Lung (tissue), 12 donors: ENCODE measurements around the gene NTHL1. TPM values are rescaled to one million over a fixed set of nuclear protein-coding genes. Genes with fewer than 3 reads are reported as not detected.

Source experiments
- ATAC-seq: fragments of 200-7000 bp; cut with Tn5 transposase; one replicate; pipeline ENCODE4 v1.9.1; 2020; ENCODE audit warnings: moderate number of reproducible peaks; ENCODE audit not compliant: insufficient read depth, low FRiP score
- DNase-seq, 3 donors: peaks; one replicate each; pipeline ENCODE4 v3.0.0-alpha.2; 2013 to 2017
- H3K27ac ChIP-seq, 2 donors: one replicate each; pipeline ENCODE4 v1.5.1; 2013; ENCODE audit warnings: mild to moderate bottlenecking in 2 of 2, moderate library complexity in 2 of 2, control low read depth in 1 of 2, inconsistent platforms in 1 of 2, low read depth in 1 of 2, low read length in 1 of 2
- H3K27me3 ChIP-seq, 3 donors: one replicate each; pipeline ENCODE4 v1.5.1; 2013; ENCODE audit warnings: low read length in 2 of 3; ENCODE audit not compliant: control insufficient read depth in 3 of 3, insufficient read depth in 3 of 3
- H3K36me3 ChIP-seq, 4 donors: one replicate each; pipeline ENCODE4 v1.5.1; 2013; ENCODE audit warnings: low read length in 4 of 4, mild to moderate bottlenecking in 1 of 4, moderate library complexity in 1 of 4; ENCODE audit not compliant: control insufficient read depth in 4 of 4, insufficient read depth in 4 of 4
- H3K4me1 ChIP-seq, 5 donors: one replicate each; pipeline ENCODE4 v1.5.1; 2013; ENCODE audit warnings: low read length in 5 of 5, mild to moderate bottlenecking in 2 of 5, moderate library complexity in 1 of 5; ENCODE audit not compliant: control insufficient read depth in 5 of 5, insufficient read depth in 5 of 5
- H3K4me3 ChIP-seq: one replicate; pipeline ENCODE4 v1.5.1; 2013; ENCODE audit warnings: mild to moderate bottlenecking, control low read depth, moderate library complexity
- H3K9ac ChIP-seq, 2 donors: one replicate each; pipeline ENCODE4 v1.5.1; 2013; ENCODE audit warnings: low read length in 2 of 2, control low read depth in 1 of 2; ENCODE audit not compliant: insufficient read depth in 1 of 2
- H3K9me3 ChIP-seq, 4 donors: one replicate each; pipeline ENCODE4 v1.5.1; 2013; ENCODE audit warnings: low read length in 3 of 4, mild to moderate bottlenecking in 1 of 4, moderate library complexity in 1 of 4; ENCODE audit not compliant: control insufficient read depth in 4 of 4, insufficient read depth in 3 of 4
- CTCF ChIP-seq: IDR thresholded peaks from 2 replicates; pipeline ENCODE4 v1.5.1; 2012; ENCODE audit warnings: mild to moderate bottlenecking; ENCODE audit errors: control extremely low read depth, extremely low read depth
- WGBS, 2 donors: extraction: QIAGEN DNeasy Blood & Tissue Kit; methylation state at CpG; one replicate each; pipeline ENCODE4 v1.1.7; 2013; 5-methylcytosine and 5-hydroxymethylcytosine counted together
- polyA plus RNA-seq, 2 donors: library from polyadenylated mRNA; stranded (reverse); fragments of 200-250 nt; gene quantifications; one replicate each; pipeline ENCODE4 v1.2.1, GENCODE V29; 2013
- total RNA-seq, 2 donors: library from RNA; depleted of rRNA in 1 of 2; stranded (reverse); fragments of >200 nt in 1 of 2; gene quantifications; one replicate each; pipeline ENCODE4 v1.2.1, GENCODE V29; 2014 to 2021
- donor health status: control.
- donor health status: control.
- donor health status: Bipolar disorder and iron deficiency.
- donor health status: healthy.
- donor health status: DM: yes; HTN: yes; CAD: no.

NTHL1 gene
- total and polyA plus RNA-seq, 4 donors = 19.3 to 43.5 (median 29.1) TPM

GRCh38 chr16:2007081-2007836, 40.4 kb downstream of the NTHL1 start:
- Histone ChIP-seq H3K9me3 (no peaks in the 10 kb centered on the region), H3K27ac (peak overlapping the region in 1 of 2 donors; percentile 55), H3K4me1 (peaks cover 0 to 43% (median 21%) of the 10 kb centered on the region in 5 donors), H3K4me3 (no peak overlapping the region), H3K9ac (no peak overlapping the region), H3K27me3 (no peaks in the 10 kb centered on the region), H3K36me3 (peaks cover 0 to 18% (median 8%) of the 10 kb centered on the region in 4 donors)
- no peak for TF ChIP-seq CTCF
- WGBS, 2 donors = 69 to 78% methylated on average over 16 of the region's 16 CpGs
- DNase-seq (no peak), ATAC-seq (no peak)

DNA sequence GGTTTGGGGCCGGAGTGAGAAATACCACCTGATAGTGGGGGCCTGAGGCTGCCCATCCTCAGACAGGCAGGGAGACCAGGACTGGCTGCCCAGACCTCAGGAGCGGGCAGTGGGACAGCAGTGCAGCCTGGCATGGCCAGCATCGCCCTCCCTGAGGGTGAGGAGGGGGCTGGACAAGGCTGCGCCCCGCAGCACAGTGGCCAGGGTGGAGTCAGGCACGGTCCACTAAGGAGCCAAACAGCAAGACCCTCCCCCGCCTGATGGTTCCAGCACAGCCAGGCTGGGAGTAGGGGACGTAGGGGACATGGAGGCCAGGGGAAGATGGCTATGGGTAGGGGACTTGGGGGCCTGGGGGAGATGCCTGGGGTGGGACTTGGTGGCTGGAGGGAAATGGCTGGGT, 41.3 kb downstream of the NTHL1 start:
- H3K27me3 ChIP-seq = no peaks in the 10 kb centered on the region
- DNase-seq (no peak), ATAC-seq (no peak)
- H3K4me1 ChIP-seq = peaks cover 0 to 43% (median 21%) of the 10 kb centered on the region in 5 donors
- no peak overlapping the region for H3K27ac ChIP-seq
- no peaks in the 10 kb centered on the region for H3K9me3 ChIP-seq
- peaks cover 2 to 27% (median 13%) of the 10 kb centered on the region in 4 donors for H3K36me3 ChIP-seq
- WGBS, 2 donors = 92 to 96% methylated on average over 8 of the region's 8 CpGs
- TF ChIP-seq CTCF = no peak
- H3K9ac ChIP-seq = no peak overlapping the region
- H3K4me3 ChIP-seq = no peak overlapping the region

- Histone ChIP-seq H3K27me3 (no peaks in the 10 kb centered on the region), H3K27ac (no peak overlapping the region), H3K4me1 (peaks cover 0 to 43% (median 20%) of the 10 kb centered on the region in 5 donors), H3K36me3 (peaks cover 3 to 33% (median 14%) of the 10 kb centered on the region in 4 donors), H3K9me3 (no peaks in the 10 kb centered on the region), H3K4me3 (no peak overlapping the region), H3K9ac (no peak overlapping the region)
- 29 to 60% methylated on average over 20 to 21 of the region's 21 CpGs for WGBS, 2 donors
- TF ChIP-seq CTCF = peak; percentile 4
- ATAC-seq = no peak
- no peak for DNase-seq
Observed at GRCh38 chr16:2005646-2006045, 42.0 kb downstream of the NTHL1 start.
